Astrocyte of the spinal cord (primary cell): ENCODE measurements around the gene MGAT4C.
A peak's percentile ranks its signal among the peaks of the same experiment; 100 is the strongest.

Experiments
- DNase-seq: peaks from one replicate; pipeline ENCODE4 v3.0.0; 2011; ENCODE audit warnings: low read depth, low spot score
- H3K4me3 ChIP-seq: 2 replicates; pipeline ENCODE4 v1.5.1; 2011; ENCODE audit warnings: low read depth, mild to moderate bottlenecking, low read length, moderate library complexity
- CTCF ChIP-seq: IDR thresholded peaks from 2 replicates; pipeline ENCODE4 v1.5.1; 2012; ENCODE audit warnings: low read depth, mild to moderate bottlenecking, low read length, inconsistent platforms
- in situ Hi-C: cut with HindIII; loops from 2 replicates; pipeline ENCODE4 v1.10.0; 2017; ENCODE audit warnings: low sequenced_read_pairs

The MGAT4C gene

GRCh38 chr12:86198696-86199444, 57.3 kb downstream of the MGAT4C start:
- no peak for TF ChIP-seq CTCF
- in situ Hi-C loops, result no loop called here
- no peak overlapping the region for H3K4me3 ChIP-seq
- no peak for DNase-seq

DNA sequence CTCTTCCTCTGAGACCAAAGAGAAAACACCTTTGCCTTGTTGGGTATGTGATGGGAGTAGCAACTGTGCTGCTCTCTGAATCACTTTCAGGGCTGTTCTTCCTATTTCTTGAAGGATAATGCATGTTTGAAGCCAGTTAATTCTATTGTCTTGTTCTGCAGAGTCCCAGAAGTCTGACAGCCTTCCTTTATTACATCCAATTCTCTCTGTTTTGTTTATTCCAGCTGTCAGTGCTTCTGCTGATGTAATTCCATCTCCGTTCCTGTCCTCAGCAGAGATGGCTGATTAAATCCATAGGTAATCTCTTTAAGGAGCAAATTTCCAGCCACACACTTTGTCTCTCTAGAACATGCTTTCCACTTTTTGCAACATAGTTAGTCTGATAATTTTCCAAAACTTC, 59.7 kb downstream of the MGAT4C start:
- in situ Hi-C loops, result no loop called here
- no peak for DNase-seq
- no peak overlapping the region for H3K4me3 ChIP-seq
- TF ChIP-seq CTCF, result no peak

DNA sequence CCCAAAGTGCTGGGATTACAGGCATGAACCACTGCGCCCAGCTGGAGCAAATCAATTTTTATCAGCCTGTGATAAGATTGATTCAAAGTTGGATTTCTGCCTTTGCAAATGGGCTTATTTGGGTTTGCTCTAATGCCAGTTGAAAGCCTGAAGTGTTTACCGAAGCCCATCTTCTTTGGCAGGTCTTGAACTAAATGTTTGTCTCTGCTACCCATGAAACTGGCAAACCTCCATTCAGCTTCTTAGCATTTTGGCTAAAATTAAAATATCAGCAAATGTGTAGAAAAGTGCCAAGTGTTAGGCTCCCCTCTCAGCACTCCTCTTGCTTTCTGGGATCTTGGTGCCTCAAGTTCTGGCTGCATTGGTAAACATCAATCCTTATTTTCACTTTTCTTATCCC, 61.5 kb downstream of the MGAT4C start:
- TF ChIP-seq CTCF, result no peak
- in situ Hi-C loops, result no loop called here

GRCh38 chr12:86193931-86194330, 62.3 kb downstream of the MGAT4C start:
- H3K4me3 ChIP-seq, result no peak overlapping the region
- TF ChIP-seq CTCF, result no peak
- peak; percentile 49 for DNase-seq
- in situ Hi-C loops, result no loop called here

More for the DNA sequence above, 61.5 kb downstream of the MGAT4C start:
- H3K4me3 ChIP-seq, result no peak overlapping the region
- no peak for DNase-seq

- no peak overlapping the region for H3K4me3 ChIP-seq
- DNase-seq, result no peak
- in situ Hi-C loops, result no loop called here
- no peak for TF ChIP-seq CTCF
Observed at GRCh38 chr12:86188226-86188625, 68.0 kb downstream of the MGAT4C start.

GRCh38 chr12:86186449-86186848, 69.7 kb downstream of the MGAT4C start:
- DNase-seq, result no peak
- in situ Hi-C loops, result no loop called here
- TF ChIP-seq CTCF, result peak; percentile 11

GRCh38 chr12:86179855-86180254, 76.3 kb downstream of the MGAT4C start:
- DNase-seq, result no peak
- no peak for TF ChIP-seq CTCF
- H3K4me3 ChIP-seq, result no peak overlapping the region
- in situ Hi-C loops, result no loop called here

More at GRCh38 chr12:86186449-86186848, 69.7 kb downstream of the MGAT4C start:
- H3K4me3 ChIP-seq, result no peak overlapping the region
